Measurements from ENCODE around the gene MMS19.
"Not testable (repeated sequence)": the region's sequence is repeated elsewhere in the genome, so short reads cannot be mapped to it uniquely, and the experiment has no call there.

MMS19 gene

DNA sequence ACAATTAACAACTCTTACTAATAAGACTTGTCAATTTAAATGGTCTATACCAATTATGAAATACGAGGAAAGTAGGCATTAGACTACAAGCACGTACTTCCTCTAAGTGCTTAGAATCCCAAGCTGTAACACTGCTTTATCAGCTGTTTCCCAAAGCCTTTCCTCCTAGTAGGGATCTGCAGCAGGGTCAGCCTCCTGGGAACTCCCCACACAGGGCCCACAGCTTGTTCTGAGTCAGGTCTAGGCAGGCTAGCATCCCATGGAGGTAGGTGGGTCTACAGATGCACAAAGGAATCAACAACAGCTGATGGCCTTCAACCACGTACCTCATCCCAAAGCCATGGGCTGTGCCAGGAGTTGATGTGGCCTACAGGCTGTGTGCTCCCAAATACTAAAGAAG, 14.7 kb downstream of the MMS19 start:
- DNase-seq (ENCODE audit: low spot score) = no peak
- TF ChIP-seq, protein P1, sequence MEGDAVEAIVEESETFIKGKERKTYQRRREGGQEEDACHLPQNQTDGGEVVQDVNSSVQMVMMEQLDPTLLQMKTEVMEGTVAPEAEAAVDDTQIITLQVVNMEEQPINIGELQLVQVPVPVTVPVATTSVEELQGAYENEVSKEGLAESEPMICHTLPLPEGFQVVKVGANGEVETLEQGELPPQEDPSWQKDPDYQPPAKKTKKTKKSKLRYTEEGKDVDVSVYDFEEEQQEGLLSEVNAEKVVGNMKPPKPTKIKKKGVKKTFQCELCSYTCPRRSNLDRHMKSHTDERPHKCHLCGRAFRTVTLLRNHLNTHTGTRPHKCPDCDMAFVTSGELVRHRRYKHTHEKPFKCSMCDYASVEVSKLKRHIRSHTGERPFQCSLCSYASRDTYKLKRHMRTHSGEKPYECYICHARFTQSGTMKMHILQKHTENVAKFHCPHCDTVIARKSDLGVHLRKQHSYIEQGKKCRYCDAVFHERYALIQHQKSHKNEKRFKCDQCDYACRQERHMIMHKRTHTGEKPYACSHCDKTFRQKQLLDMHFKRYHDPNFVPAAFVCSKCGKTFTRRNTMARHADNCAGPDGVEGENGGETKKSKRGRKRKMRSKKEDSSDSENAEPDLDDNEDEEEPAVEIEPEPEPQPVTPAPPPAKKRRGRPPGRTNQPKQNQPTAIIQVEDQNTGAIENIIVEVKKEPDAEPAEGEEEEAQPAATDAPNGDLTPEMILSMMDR (IDR thresholded peaks at IDR 0.05; ENCODE audit: extremely low read depth, missing control alignments) = no peak

- TF ChIP-seq, protein P1 (IDR thresholded peaks at IDR 0.05; ENCODE audit: extremely low read depth, missing control alignments) = no peak
- DNase-seq (ENCODE audit: low spot score) = no peak
Measured at GRCh38 chr10:97482381-97482780, 15.8 kb downstream of the MMS19 start.

DNA sequence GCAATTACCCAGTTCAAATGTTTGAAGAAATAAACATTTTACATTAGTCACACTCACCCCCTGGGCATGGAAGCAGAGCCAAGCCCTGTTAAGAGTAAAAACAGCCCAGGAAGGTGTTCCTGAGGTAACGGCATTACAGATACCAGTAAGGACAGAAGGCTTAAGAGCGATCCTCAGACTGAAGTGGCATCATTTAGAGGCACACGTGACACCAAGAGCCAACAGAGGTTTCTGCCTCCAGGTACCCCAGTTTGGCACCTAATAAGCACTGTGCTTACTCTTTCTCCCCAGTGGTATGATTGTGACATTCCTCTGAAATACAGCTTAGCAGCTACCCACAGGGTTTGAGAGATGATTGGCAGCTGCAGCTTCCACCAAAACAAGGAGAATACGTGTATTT, 17.2 kb downstream of the MMS19 start:
- no peak for DNase-seq (ENCODE audit: low spot score)
- TF ChIP-seq, protein P1 (IDR thresholded peaks at IDR 0.05; ENCODE audit: extremely low read depth, missing control alignments) = no peak

GRCh38 chr10:97479939-97480338, 18.3 kb downstream of the MMS19 start:
- TF ChIP-seq, protein P1 (IDR thresholded peaks at IDR 0.05; ENCODE audit: extremely low read depth, missing control alignments) = no peak
- no peak for DNase-seq (ENCODE audit: low spot score)

- DNase-seq (ENCODE audit: low spot score) = not testable (repeated sequence)
Measured at GRCh38 chr10:97479410-97479809, 18.8 kb downstream of the MMS19 start.

GRCh38 chr10:97475936-97476594, 22.2 kb downstream of the MMS19 start:
- no peak for DNase-seq (ENCODE audit: low spot score)
- TF ChIP-seq, protein P1 (IDR thresholded peaks at IDR 0.05; ENCODE audit: extremely low read depth, missing control alignments) = no peak

DNA sequence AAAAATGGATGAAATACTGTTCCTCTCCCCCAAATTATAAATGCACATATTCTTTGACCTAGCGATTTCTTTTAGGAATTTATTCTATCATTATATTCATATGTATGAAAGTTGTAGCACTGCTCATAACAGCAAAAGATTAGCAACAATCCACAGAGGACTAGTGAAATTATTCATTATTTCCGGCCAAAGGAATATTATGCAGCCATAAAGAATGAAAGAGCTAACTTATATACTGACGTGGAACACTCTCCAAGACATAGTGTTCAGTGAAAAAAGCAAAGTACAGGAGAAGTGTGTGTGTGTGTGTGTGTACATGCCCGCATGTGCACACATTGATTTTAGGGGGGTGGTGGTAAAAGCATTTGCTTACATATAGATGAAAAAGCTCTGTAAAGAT, 23.3 kb downstream of the MMS19 start:
- no peak for DNase-seq (ENCODE audit: low spot score)
- TF ChIP-seq, protein P1 (IDR thresholded peaks at IDR 0.05; ENCODE audit: extremely low read depth, missing control alignments) = no peak

DNA sequence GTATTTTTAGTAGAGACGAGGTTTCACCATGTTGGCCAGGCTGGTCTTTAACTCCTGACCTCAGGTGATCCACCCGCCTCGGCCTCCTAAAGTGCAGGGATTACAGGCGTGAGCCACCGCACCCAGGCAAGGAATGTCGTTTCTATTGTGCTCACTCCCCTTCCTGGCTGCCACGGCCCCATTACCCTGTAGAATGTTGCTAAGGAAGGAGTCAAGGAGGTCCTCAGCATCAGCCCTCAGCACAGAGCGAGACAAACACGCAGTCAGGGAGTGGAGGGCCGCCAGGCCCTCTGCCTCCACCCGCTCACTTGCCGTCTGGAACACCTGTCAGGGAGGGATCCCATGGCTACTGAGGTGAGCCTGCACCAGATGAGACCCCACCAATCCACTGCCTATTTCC, 29.4 kb downstream of the MMS19 start:
- not testable (repeated sequence) for DNase-seq (ENCODE audit: low spot score)
